PC-3 (cell line): ENCODE data around the gene DNAH10.

ENCODE experiments used
- EZH2 ChIP-seq: fragments of 300-600 bp; sonication (generic); IDR thresholded peaks from one replicate; pipeline ENCODE4 v1.6.1; 2017; ENCODE audit warnings: antibody characterized with exemption, mild to moderate bottlenecking, low read length; ENCODE audit not compliant: unreplicated experiment
- EZH2phosphoT487 ChIP-seq: fragments of 300-600 bp; sonication (generic); IDR thresholded peaks from 2 replicates; pipeline ENCODE4 v1.6.1; 2018; ENCODE audit warnings: mild to moderate bottlenecking, antibody characterized with exemption, low read length, borderline replicate concordance
- TF ChIP-seq, protein P1 (sequence below): fragments of 300-600 bp; sonication (generic); conservative IDR thresholded peaks from 2 replicates; pipeline ENCODE4 v1.5.1; 2017; ENCODE audit warnings: antibody characterized with exemption, low read depth, mild to moderate bottlenecking, low read length

DNA sequence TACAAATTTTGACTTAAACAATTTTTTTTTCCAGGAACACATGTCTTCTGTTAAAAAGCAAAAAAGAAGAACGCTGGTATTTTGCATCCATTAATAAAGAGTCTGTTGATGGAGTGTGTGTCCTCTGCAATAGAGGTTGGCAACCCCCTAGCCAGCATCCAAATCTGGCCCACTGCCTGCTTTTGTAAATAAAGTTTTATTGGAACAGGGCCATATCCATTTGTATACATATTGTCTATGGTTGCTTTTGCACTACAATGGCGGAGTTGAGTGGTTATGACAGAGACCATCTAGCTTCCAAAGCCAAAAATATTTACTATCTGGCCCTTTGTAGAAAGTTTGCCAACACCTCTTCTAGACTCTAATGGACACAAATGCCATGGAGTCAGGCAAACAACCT, 160.9 kb downstream of the DNAH10 start:
- TF ChIP-seq, protein P1, sequence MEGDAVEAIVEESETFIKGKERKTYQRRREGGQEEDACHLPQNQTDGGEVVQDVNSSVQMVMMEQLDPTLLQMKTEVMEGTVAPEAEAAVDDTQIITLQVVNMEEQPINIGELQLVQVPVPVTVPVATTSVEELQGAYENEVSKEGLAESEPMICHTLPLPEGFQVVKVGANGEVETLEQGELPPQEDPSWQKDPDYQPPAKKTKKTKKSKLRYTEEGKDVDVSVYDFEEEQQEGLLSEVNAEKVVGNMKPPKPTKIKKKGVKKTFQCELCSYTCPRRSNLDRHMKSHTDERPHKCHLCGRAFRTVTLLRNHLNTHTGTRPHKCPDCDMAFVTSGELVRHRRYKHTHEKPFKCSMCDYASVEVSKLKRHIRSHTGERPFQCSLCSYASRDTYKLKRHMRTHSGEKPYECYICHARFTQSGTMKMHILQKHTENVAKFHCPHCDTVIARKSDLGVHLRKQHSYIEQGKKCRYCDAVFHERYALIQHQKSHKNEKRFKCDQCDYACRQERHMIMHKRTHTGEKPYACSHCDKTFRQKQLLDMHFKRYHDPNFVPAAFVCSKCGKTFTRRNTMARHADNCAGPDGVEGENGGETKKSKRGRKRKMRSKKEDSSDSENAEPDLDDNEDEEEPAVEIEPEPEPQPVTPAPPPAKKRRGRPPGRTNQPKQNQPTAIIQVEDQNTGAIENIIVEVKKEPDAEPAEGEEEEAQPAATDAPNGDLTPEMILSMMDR, result no peak
- TF ChIP-seq EZH2 (no peak), EZH2phosphoT487 (no peak)
